ENCODE data around the gene PSME3IP1.

Gene PSME3IP1

DNA sequence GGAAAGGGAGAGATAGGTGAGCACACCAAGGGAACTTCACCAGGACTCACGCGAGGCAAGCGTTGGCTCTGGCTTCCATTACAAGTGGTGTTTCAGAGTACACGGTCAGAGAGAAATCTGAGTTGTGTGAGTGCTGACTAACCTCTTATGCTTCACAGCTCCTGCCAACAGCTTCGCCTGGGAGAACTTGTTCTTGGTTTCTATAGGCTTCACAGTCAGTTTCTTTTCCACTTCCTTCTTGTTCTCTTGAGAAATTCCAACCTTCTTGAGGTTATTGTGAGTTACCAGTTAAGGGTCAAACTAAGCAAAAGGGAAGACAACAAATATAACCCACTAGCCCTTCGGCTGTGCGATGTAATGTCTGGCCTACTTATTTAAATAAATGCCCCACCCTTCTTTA is 18.9 kb downstream of the PSME3IP1 start:
- DNase-seq, result no peak

DNA sequence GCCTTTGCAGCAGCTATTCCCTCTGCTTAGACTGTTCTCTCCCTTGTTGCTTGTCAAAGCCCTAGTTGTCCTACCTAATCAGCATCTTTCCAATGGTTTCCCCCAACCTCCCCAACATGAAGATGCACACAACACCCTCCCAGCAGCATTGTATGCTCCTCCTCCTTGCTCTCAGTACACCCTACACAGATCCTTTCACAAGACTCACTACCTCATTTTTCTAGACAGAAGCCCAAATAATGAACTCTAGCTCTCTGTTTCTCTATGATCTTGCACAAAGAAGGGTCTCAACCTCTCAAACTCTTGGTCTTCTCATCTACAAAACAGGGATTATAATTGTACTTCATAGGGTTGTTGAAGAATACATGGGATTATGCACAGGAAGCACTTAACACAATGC is 19.4 kb downstream of the PSME3IP1 start:
- DNase-seq, result no peak

DNA sequence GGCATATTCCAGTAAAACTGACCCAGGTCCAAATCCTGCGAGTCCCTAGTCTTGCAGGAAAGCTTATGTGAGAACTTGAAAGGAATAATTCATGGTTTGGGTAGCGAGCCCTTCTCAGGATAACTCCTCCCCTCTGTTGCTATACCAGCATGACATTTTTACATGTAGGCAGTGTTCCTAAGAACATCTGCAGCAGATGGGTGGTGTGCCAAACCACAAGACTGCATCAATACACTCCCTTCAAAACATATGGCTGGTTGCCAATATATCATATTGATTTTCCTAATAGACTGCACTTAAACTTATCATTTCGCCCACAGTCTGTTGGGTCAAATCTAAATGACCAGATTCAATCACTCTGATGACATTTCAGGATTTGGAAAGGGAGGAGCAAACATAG is 19.9 kb downstream of the PSME3IP1 start:
- no peak for DNase-seq

DNA sequence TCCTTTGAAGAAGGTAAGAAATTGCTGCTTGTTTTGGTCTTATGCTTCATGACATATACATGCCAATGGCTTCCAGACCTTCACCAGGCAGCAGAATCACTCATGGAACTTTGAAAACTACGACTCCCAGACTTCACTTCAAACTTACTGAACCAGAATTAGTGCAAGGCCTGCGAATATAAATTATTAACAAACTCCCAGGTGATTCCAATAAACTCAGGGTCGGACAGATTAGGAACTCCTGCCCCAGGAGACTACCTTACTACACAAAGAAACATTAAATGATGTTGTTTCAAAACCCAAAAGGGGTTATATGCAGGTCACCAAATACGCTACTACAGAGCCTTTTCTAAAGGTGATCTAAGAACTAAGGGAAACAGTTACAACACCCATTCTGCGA is 20.4 kb downstream of the PSME3IP1 start:
- no peak for DNase-seq

DNA sequence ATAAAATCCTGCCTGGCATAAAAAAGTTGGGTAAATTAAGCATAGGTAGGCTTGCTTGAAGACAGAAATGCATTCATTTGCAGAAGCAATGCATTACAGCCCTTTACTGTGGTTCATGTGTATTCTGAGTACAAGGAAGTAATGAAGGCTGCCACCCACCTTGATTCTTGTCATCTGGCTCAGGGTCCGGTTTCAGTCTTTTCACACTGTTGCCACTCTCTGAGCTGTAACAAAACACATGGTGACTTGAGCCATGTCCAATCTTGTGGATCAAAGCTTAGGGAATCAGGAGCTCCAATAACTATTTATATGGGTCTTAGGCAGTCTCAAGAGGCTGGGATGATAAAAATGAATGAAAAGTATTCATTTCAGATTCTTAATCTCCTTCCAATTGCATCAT is 22.0 kb downstream of the PSME3IP1 start:
- DNase-seq, result no peak

DNA sequence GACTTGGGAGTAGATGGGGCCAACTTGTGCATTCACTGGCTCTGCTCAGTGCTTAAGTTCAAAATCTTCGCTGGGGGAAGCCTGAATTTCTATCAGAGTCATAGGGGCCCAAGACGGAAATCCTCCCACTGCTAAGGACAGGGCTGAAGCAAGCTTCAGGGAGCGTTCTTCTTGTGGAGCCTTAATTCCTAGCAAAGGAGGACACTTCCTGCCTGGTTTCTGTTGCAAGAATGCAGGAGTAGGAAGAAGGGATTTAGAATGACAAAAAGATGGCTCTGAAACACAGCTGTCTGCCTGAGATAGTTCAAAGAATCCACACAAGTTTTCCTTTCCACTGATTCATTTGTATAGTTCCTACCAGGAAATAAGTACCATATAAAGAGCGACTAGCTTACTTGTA is 26.4 kb downstream of the PSME3IP1 start:
- no peak for DNase-seq

DNA sequence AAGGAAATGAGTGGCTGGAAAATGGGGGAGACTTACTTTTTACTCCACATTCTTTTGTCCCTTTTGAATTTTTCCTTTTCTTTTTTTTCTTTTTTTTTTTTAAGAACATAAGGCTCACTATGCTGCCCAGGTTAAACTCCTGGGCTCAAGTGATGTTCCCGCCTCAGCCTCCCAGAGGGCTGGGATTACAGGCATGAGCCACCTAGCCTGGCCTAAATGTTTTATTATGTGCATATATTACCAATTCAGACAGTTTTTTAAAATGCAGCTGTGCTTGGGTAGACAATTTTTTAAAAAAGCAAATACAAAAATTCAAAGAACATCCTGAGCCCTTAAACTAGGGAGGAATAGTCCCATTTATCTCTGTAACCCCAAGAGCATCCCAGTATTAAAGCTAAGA is 28.3 kb downstream of the PSME3IP1 start:
- DNase-seq, result no peak

DNA sequence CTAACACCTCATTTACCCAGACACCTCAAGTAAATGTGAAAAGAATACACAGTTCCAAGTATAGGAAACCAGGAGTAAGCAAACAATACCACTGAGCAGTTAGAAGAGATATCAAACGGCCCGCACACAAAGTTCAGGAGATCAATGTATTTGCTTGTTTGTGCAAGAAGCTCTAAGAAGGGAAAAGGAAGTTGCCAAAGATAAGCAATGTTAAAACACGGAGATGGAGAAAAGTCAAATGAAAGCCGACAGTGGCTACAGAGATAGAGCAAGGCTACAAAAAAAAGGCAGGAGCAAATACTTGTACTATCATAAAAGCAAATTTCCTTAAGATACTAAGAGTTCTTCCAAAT is 29.5 kb downstream of the PSME3IP1 start:
- DNase-seq, result no peak

DNA sequence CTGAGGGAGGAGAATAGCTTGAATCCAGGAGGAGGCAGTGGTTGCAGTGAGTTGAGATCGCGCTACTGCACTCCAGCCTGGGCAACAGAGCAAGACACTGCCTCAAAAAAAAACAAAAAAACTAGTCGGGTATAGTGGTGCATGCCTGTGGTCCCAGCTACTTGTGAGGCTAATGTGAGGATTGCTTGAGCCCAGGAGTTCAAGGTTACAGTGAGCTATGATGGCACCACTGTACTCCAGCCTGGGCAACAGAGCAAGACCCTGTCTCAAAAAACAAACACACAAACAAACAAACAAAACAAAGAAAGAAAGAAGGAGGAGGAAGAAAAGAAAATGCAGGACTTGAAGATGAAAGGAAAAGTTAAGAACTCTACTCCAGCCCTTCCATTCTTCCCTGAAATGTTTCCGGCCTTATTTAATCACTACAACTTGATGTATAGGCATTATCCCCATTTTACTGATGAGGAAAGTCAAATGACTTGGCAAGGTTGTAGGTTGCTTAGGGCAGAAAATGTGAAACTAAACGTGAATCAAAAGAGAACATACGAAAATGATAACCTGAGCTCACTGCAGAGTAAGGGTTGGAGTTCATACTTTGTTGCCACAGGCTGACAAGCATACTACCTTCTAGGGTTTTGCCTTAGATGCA is 30.0 kb downstream of the PSME3IP1 start:
- DNase-seq, result no peak

DNA sequence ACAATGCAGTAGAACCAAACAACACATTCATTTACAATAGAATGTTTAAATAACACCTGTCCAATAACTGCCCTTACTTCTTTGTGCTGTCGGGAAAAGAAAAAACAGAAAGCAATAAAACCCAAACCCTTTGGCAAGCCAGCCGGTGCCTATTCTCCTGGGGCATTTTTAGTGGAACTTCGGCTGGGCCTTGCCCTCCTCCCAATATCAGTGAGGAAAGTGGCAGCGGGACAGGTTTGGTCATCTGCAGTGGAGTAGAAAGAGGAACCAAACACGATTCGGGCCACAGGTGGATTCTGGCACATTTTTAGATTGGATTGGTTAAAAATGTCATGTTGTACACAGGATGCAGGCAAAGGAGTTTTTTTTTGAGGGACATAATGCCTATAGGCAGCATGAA is 32.0 kb downstream of the PSME3IP1 start:
- DNase-seq, result no peak

DNA sequence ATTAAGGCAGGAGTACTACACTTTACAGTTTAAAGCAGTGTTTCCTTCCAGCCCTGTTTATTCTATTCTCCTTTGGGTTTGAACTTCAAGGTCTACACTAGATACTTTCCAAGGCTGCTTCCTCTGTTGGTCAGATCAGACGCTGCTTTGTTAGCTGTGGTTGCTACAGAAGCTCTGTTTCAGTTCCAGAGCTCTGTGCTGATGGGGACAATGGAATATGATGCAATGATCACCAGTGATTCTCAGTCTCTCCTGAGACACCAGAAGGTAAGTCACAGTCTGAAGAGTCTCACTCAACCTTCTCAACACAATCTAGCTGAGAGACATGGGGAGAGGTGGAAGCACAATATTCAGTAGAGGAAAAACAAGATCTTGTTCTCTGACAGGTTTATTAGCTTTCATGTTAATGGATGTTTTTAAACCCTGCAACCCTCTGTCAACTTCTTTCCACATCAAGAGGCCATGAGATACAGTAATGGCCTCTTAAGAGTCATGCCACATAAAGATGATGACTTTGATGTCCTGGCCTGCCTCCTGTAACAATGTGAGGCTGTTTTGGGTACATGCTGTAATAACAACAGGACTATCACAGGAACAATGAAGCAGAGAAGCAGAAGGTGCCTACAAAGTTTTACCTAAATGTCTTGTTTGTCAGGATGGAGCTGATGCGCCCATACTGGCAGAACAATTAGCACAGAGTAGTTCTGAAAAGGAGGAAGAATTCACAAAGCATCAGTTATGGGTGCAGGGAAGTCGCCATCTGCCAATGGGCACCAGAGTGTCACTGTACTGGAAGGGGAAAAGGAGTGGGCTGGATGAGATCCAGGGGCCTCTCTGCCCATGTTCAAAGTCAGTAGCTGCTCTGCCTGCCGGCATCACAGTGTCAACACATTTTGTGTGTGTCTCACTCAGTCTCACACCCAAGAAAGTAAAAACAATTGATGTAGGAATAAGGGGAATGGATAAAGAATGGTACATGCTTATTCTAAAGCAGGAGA is 33.4 kb downstream of the PSME3IP1 start:
- DNase-seq, result no peak

DNA sequence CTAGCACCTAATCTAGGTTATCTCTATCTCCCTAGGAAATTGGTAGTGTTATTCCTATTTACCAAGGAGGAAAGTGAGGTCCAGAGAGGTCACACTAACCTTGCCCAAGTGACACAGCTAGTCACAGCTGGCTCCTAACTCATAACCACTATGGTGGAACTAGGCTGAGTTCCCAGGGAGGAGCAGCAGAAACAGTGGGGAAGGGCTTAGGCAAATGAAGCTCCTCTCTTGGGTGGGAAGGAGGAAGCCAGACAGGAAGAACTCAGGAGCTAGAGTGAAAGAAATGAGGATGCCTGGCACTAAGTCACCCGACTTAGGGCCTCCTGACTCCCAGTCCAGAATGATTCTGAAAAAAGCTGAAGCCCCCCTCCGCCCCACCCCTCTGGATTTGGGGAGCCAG is 34.5 kb downstream of the PSME3IP1 start:
- DNase-seq, result no peak

DNA sequence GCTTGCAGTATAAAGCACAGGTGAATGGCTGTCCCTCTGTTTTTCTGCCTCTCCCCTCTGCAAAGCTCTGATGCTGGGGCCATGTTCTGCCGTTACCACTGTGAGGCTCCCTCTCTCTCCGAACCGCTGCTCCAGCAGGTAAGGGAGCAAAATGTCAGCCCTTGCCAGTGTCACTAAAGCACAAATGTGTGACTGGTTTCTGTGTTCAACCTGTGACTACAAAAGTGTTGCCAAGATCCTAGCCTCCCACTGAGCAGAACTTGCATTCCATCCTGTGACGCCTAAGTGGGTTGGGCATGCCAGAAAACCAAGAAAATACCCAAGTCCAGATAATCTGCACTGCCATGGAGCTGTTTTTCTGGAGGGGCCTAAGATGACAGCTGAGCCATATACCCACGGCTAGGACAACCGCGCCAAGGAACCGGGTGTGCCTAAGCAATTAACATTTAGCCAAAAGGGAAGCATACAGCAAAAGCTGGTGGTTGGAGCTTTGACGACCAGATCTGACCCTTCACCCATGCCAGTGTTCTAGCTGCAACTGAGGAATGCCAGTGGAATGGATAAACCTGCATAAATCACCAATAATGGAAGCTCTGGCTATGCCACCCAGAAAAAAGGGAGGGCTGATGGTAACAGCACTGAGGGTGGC is 35.0 kb downstream of the PSME3IP1 start:
- DNase-seq, result no peak

DNA sequence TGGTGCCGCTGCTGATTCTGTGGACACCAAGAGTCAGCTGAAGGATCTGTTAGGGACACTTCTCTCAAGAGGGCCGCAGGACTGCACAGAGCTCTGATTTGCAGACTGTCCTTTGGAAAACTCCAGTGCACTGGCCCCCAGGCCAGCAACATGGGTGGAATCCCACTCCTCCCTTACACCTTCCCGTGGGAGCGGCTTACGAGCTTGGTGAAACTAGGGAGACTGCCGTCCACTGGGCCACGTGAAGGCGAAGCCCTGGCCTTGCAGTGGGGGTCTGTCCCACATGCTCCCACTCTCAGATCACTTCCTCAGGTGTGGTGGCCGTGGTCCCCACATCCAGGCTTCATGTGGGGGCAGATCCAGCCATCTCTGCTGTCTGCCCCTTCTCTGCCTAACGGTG is 36.4 kb downstream of the PSME3IP1 start:
- no peak for DNase-seq

DNA sequence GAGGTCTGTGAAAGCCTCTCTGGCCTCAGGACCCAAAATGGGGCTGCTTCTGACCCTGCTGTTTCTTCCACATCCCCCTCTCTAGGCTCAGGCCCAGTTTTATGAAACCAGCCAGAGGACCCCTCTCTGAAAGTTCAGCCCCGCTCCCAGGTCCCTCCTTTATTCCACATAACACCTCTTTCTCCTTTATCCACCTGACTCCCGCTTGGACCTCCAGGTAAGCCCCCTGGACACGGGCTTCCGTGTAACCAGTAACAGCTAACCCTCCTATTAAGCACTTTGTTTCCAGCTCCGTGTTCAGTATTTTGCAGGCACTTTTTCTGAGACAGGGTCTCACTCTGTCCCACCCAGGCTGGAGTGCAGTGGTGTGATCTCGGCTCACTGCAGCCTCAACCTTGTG is 37.4 kb downstream of the PSME3IP1 start:
- DNase-seq, result no peak

DNA sequence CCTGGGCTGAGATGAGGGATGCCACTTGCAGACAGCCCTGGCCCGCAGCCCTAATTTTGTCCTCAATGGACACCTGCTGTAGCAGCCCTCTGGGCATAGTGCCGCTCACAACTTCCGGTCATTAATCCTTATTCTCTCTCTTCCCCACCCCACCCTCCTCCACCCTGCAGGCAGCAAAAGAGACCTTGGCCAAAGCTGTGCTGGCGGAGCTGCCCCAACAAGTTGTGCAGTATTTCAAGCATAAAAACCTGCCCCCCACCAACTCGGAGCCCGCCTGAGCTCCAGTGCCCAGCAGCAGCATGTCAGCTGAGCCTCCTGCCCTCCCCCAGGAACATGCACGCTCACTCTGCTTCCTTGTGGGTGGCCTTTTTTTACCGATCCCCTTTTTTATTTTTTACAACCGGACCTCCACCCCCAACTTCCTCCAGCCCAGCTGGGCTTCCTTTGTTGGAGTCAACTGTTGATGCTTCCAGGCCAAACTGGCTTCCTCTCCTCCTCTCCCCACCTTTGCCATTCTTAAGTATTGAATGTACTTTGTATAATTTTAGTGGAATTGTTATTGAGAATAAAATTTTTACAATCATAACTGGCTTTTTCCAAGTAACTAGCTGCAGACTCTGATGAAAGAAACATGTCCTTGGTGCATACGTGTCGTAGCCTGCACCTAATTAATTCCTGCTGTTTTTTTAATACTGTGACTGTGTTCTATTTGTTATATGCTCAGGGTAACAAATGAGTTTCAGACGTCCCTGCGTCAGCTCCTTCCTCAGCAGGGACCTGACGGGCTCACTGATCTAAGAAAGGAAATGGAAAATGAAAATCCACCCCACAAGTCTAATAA is 38.2 kb downstream of the PSME3IP1 start:
- DNase-seq, result no peak

DNA sequence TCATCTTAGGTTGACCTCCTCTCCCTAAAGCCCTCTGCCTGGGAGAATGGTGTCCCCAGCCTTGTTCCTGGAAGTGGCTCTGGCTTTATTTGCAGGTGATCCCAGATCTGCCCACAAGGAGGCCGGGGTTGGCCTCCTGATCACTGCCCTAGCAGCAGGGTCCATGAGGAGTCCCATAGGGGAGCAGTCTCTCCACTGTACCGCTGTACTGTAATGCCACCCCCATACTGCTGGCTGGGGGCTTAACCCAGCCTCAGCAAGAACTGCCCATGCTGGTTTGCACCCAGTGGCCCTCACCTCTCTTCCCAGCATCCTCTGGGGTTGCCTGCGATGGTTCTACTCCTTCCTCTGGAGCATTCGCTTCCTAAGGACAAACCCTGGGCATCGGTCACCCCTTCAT is 39.1 kb downstream of the PSME3IP1 start:
- DNase-seq, result no peak

DNA sequence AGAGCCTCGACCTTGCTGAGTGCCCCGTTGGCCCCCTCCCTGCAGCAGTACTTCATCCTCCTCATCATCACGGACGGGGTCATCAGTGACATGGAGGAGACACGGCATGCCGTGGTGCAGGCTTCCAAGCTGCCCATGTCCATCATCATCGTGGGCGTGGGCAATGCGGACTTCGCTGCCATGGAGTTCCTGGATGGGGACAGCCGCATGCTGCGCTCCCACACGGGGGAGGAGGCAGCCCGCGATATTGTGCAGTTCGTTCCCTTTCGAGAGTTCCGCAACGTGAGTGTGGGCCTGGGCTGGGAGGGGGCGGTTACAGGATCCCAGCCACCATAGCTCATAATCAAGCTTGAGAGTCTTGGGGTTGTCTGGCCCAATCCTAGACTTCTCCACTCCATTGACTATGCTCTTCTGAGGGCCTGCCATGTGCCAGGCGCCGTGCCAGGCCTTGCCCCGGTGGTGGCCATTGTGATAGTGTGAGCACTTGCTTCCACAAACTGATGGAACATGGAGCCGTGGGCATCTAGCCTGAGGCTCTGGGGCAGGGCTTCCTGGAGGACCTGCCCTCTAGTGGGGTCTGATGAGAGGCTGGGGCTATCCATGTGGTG is 39.7 kb downstream of the PSME3IP1 start:
- no peak for DNase-seq

DNA sequence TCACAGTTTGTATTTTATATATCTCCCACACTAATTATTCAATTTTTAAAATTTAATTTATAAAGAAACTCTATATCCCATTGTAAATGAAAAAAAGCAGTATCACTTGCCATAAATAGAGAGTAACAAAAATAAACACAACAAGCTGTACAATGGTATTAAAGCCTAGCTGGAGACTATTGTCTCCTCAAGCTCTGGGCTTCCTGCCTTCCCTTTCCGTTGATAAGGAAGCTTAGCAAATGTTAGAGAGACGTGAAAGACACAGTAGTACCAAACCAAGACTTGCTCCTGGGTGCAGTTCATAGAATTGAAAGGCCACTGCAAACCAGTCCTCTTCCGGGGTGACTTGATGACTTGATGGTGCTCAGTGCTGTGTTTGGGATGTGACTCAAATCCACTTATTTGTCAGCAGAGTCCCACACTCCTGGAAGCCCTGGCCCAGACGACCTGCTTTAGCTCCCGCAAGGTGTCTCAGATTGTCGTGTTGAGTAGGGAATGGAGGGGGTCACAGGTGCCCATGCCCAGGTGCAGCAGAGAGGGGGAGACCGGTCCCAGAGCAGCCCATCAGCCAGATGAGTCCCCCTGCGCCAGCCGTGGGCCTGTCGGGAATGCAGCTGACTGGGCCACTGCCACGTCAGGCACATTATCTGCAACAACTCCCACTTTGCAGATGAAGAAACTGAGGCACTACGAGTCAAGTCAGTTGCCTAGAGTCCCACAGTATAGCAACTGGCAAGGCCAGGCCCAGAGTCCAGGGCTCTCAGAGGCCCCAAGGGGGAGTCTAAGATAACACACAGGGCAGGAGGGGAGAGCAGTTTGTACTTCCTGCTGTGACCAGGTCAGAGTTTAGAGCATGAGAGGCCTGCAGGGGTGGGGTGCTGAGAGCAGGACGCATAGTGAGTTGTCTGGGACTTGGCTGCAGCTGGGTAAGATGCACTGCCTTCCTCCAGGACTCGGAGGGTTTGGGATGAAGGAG is 40.5 kb downstream of the PSME3IP1 start:
- no peak for DNase-seq

DNA sequence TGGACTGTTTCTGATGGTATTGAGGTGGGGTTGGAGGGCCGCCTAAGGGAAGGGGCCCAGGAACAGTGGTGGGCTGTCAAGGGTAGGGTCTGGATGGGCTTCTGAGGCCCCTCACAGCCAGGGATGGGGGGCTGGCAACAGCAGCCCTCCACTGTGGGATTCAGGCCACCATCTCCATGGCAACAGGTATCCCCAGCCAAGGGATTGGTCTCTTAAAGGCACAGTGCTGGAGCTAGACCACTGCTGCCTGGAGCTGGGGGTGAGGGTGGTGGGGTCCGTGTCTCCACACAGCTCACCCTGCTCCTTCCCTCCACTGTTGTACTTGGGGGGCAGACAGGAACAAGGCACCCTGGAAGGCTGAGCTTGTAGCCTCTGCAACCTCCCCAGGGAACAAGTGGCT is 41.8 kb downstream of the PSME3IP1 start:
- no peak for DNase-seq
